GM12801 (cell line): ENCODE measurements around the gene ZNF678.

Source experiments
- TF ChIP-seq, protein P1 (sequence below): IDR thresholded peaks from one replicate; pipeline ENCODE4 v1.5.1; 2011; ENCODE audit warnings: control low read depth; ENCODE audit not compliant: insufficient read length; ENCODE audit errors: extremely low read depth

ZNF678 gene

DNA sequence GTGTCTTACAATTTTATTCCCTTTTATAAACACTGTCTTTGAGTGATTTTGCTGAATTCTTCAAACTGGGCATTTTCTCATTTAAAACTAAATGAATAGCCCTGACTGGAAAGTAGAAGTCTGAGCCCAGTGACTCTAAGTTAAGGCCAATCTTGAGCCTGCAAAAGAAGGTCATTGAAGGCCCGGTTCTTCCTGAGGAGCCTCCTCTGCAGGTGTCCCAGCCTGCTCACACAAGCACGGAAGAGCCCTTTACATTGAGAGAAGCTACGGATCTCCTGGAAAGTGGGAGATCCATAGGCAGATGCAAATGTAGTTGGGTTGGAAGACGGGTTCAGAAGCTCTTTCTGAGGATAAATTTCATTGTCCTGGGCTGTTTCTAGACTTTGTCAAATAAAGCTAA lies 3.9 kb downstream of the ZNF678 start:
- TF ChIP-seq, protein P1, sequence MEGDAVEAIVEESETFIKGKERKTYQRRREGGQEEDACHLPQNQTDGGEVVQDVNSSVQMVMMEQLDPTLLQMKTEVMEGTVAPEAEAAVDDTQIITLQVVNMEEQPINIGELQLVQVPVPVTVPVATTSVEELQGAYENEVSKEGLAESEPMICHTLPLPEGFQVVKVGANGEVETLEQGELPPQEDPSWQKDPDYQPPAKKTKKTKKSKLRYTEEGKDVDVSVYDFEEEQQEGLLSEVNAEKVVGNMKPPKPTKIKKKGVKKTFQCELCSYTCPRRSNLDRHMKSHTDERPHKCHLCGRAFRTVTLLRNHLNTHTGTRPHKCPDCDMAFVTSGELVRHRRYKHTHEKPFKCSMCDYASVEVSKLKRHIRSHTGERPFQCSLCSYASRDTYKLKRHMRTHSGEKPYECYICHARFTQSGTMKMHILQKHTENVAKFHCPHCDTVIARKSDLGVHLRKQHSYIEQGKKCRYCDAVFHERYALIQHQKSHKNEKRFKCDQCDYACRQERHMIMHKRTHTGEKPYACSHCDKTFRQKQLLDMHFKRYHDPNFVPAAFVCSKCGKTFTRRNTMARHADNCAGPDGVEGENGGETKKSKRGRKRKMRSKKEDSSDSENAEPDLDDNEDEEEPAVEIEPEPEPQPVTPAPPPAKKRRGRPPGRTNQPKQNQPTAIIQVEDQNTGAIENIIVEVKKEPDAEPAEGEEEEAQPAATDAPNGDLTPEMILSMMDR = no peak

DNA sequence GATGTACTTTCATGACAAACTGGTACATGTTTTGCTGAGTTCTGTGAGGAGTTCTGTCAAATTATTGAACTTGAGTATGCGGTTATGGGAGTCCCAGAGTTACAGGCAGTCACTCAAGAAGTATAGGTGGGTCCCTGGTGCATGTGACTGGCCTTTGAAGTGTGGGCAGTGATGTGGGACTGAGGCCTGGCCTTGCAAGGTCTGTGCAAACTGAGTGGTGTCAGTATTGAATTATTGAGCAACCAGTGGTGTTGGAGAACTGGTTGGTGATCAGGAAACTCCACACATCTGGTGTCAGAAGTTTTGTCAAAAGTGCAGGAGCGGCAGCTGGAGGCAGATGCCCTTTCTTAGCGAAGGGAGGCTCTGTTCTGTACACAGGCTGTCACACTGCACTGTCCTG lies 5.2 kb downstream of the ZNF678 start:
- TF ChIP-seq, protein P1 = no peak

DNA sequence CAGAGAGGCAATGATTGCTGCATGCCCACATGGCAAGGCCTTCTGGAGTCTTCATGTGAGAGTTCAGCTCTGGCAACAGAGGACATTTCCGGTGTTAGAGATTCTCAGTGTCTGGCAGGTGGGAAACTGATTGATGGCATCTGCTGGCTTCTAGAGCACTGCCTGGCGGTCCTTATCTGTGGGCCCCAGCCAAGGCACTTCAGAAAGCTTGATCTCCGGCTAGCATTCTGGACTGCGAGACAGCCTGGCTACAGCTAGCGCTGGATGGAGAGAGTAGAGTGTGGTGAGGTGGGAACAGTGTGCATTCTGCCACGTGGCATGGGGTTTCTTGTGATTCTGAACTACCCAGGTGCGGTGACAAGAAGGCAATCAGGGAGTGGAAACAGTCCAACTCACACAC lies 9.4 kb downstream of the ZNF678 start:
- TF ChIP-seq, protein P1 = no peak

DNA sequence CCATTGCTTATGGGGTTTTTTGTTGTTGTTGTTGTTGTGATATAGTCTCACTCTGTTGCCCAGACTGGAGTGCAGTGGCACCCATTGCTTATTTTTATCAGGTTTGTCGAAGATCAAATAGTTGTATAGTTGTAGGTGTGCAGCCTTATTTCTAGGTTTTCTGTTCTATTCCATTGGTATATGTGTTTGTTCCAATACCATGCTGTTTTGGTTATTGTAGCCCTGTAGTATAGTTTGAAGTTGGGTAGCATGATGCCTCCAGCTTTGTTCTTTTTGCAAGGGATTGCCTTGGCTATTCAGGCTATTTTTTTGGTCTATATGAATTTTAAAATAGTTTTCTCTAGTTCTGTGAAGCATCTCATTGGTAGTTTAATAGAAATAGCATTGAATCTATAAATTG lies 11.6 kb downstream of the ZNF678 start:
- TF ChIP-seq, protein P1 = no peak

DNA sequence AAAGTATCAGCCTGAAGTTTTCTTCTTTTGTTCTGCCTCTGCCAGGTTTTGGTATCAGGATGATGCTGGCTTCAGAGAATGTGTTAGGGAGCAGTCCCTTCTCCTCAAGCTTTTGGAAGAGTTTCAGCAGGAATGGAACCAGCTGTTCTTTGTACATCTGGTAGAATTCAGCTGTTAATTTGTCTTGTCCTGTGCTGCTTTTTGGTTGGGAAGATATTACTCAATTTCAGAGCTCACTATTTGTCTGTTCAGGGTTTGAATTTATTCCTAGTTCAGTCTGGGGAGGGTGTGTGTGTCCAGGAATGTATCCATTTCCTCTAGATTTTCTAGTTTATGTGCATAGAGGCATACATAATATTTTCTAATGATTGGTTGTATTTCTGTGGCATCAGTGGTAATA lies 12.8 kb downstream of the ZNF678 start:
- TF ChIP-seq, protein P1 = no peak

DNA sequence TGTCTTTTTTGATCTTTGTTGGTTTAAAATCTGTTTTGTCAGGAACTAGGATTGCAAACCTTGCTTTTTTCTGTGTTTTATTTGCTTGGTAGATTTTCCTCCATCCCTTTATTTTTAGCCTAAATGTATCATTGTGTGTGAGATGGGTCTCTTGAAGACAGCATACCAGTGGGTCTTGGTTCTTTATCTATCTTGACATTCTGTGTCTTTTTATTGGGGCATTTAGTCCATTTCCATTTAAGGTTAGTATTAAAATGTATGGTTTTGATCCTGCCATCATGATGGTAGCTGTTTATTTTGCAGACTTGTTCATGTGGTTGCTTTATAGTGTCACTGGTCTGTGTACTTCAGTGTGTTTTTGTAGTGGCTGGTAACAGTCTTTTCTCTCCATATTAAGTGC lies 14.1 kb downstream of the ZNF678 start:
- TF ChIP-seq, protein P1 = no peak

DNA sequence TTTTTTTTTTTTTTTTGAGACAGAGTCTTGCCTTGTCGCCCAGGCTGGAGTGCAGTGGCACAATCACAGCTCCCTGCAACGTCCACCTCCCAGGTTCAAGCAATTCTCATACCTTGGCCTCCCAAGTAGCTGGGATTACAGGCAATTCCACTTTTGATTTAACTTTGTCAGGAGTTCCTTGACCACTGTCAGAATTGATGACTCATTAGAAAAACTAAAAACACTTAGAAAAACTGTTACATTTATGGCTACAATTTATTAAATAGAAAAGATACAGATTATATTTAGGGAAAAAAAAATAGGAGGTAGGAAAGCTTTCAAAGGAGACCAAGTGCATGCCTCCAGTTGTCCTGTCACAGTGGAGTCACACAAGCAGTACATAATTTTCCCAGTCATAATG lies 20.0 kb downstream of the ZNF678 start:
- TF ChIP-seq, protein P1 = no peak

DNA sequence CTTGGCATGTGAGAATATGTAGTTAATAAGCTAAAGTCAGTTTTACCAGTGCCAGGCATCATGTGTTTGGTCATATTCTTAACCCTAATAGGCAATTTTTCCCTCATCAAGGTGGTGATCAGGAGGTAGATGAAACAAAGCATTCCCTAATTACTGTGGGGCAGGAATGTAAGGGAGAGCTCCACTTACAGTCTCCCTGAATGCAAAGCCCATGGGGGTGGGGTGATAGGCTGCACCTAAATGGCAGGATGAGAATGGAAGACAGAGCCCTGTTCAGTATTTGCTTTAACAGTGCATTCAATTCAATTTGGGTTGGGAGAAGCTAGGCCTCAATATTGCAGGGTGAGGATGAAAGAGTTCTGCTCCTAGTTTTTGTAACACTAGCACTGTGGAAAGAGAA lies 23.4 kb downstream of the ZNF678 start:
- TF ChIP-seq, protein P1 = no peak
